HCT116 (cell line): Measurements from ENCODE around the gene BBIP1. TPM values are rescaled to one million over a fixed set of nuclear protein-coding genes. Genes with fewer than 3 reads are reported as not detected.
A peak's percentile ranks its signal among the peaks of the same experiment; 100 is the strongest.

Experiments used
- ATAC-seq: fragments of 200-7000 bp; cut with Tn5 transposase; 2 replicates; pipeline ENCODE4 v1.9.1; 2020; ENCODE audit warnings: mild to moderate bottlenecking, moderate library complexity
- BruUV-seq: library from RNA; stranded (reverse); fragments of 400-500 nt; replicated peaks from 2 replicates; lab custom pipeline; 2021; lab: Mats Ljungman, UMichigan
- CTCF ChIA-PET: fragments of 300-600 bp; sonication (Branson Sonifier 250); formaldehyde crosslinking; loops from one replicate; lab custom pipeline; 2021; ENCODE audit warnings: antibody characterized with exemption; lab: Charles Lee
- POLR2A ChIA-PET: fragments of 300-600, 350-600 bp; sonication (Branson Sonifier 250); formaldehyde crosslinking; loops from one replicate; lab custom pipeline; 2021; ENCODE audit warnings: antibody characterized with exemption; lab: Charles Lee
- RAD21 ChIA-PET, 2 experiments: fragments of 300-600 bp; sonication (Branson Sonifier 250); formaldehyde crosslinking; loops; one replicate each; lab custom pipeline; 2023; ENCODE audit warnings: low total read pairs in 2 of 2; ENCODE audit not compliant: uncharacterized antibody in 2 of 2, unreplicated experiment in 2 of 2, low non-redundant PET in 1 of 2; lab: Charles Lee
- DNase-seq: peaks from one replicate; pipeline ENCODE4 v3.0.0-alpha.2; 2010; ENCODE audit warnings: low read depth, low spot score
- H2AFZ ChIP-seq: fragments of 200-600 bp; shearing (Covaris generic), sonication (generic); 2 replicates; pipeline ENCODE4 v1.6.1; 2017; ENCODE audit warnings: low read depth, mixed run types, mixed read lengths, antibody characterized with exemption, low read length; ENCODE audit not compliant: poor library complexity, severe bottlenecking
- H3K27ac ChIP-seq: 2 replicates; pipeline ENCODE4 v1.5.1; 2012; ENCODE audit warnings: low read depth, low read length
- H3K27me3 ChIP-seq: fragments of 200-600 bp; sonication (generic); 2 replicates; pipeline ENCODE4 v1.6.1; 2016; ENCODE audit warnings: mixed run types, low read length, mixed read lengths; ENCODE audit not compliant: insufficient read depth
- H3K36me3 ChIP-seq, 2 experiments: fragments of 200-500 bp in 1 of 2; fragments of 200-600 bp in 1 of 2; sonication (Bioruptor generic) in 1 of 2; sonication (generic) in 1 of 2; 2 replicates each; pipeline versions ENCODE4 v1.5.1 to v1.6.1; 2014 to 2016; ENCODE audit warnings: low read length in 2 of 2, inconsistent platforms in 1 of 2, mixed read lengths in 1 of 2, mixed run types in 1 of 2; ENCODE audit not compliant: insufficient read depth in 2 of 2, control insufficient read depth in 1 of 2
- H3K4me1 ChIP-seq, 2 experiments: fragments of 200-600 bp in 1 of 2; sonication (generic) in 1 of 2; 2 replicates each; pipeline versions ENCODE4 v1.5.1 to v1.6.1; 2012 to 2017; ENCODE audit warnings: low read length in 2 of 2, inconsistent platforms in 1 of 2, mild to moderate bottlenecking in 1 of 2, mixed read lengths in 1 of 2, mixed run types in 1 of 2, moderate library complexity in 1 of 2; ENCODE audit not compliant: insufficient read depth in 2 of 2, control insufficient read depth in 1 of 2
- H3K4me2 ChIP-seq: fragments of 200-600 bp; sonication (generic); 2 replicates; pipeline ENCODE4 v1.6.1; 2017; ENCODE audit warnings: mixed run types, low read length, mixed read lengths
- H3K4me3 ChIP-seq, 2 experiments: fragments of 200-600 bp in 1 of 2; sonication (generic) in 1 of 2; replicated peaks in 1 of 2; 2 replicates each; pipeline ENCODE4 v1.5.1; 2011 to 2016; ENCODE audit warnings: low read length in 2 of 2, control low read depth in 1 of 2, low read depth in 1 of 2, mild to moderate bottlenecking in 1 of 2, mixed read lengths in 1 of 2, mixed run types in 1 of 2
- H3K79me2 ChIP-seq: fragments of 200-600 bp; sonication (generic); 2 replicates; pipeline ENCODE4 v1.6.1; 2017; ENCODE audit warnings: mild to moderate bottlenecking, mixed run types, low read length, moderate library complexity, mixed read lengths; ENCODE audit not compliant: insufficient read depth
- H3K9ac ChIP-seq: fragments of 200-600 bp; sonication (generic); 2 replicates; pipeline ENCODE4 v1.6.1; 2016; ENCODE audit warnings: low read length, mixed read lengths
- H3K9me2 ChIP-seq: fragments of 200-600 bp; sonication (generic), shearing (Covaris generic); 2 replicates; pipeline ENCODE4 v1.6.1; 2017; ENCODE audit warnings: mixed run types, mild to moderate bottlenecking, moderate library complexity; ENCODE audit not compliant: insufficient read depth
- H3K9me3 ChIP-seq, 2 experiments: fragments of 200-500 bp in 1 of 2; fragments of 200-600 bp in 1 of 2; sonication (Bioruptor generic) in 1 of 2; sonication (generic) in 1 of 2; 2 replicates each; pipeline ENCODE4 v1.6.1; 2014 to 2017; ENCODE audit warnings: low read length in 2 of 2, mixed read lengths in 2 of 2, inconsistent platforms in 1 of 2, low read depth in 1 of 2, mild to moderate bottlenecking in 1 of 2, mixed run types in 1 of 2, moderate library complexity in 1 of 2; ENCODE audit not compliant: control insufficient read depth in 1 of 2, insufficient read depth in 1 of 2
- H4K20me1 ChIP-seq: fragments of 200-600 bp; sonication (generic), shearing (Covaris generic); 2 replicates; pipeline ENCODE4 v1.6.1; 2017; ENCODE audit warnings: mixed run types, mild to moderate bottlenecking, moderate library complexity; ENCODE audit not compliant: insufficient read depth
- CBX3 ChIP-seq: IDR thresholded peaks from 2 replicates; pipeline ENCODE4 v1.6.1; 2012; ENCODE audit warnings: low read depth
- CEBPB ChIP-seq: IDR thresholded peaks from 2 replicates; pipeline ENCODE4 v1.6.1; 2012; ENCODE audit warnings: low read depth
- EZH2phosphoT487 ChIP-seq: fragments of 200-600 bp; IDR thresholded peaks from 2 replicates; pipeline ENCODE4 v1.6.1; 2018; ENCODE audit warnings: antibody characterized with exemption, borderline replicate concordance
- FOSL1 ChIP-seq: IDR thresholded peaks from 2 replicates; pipeline ENCODE4 v1.6.1; 2012; ENCODE audit warnings: low read depth
- RAD21 ChIP-seq: IDR thresholded peaks from 2 replicates; pipeline ENCODE4 v1.6.1; 2012; ENCODE audit warnings: low read depth, mild to moderate bottlenecking
- YY1 ChIP-seq: IDR thresholded peaks from 2 replicates; pipeline ENCODE4 v1.6.1; 2011; ENCODE audit warnings: low read length, low read depth, moderate library complexity, mild to moderate bottlenecking; ENCODE audit not compliant: insufficient replicate concordance; ENCODE audit errors: extremely low read depth
- ZBTB33 ChIP-seq: IDR thresholded peaks from 2 replicates; pipeline ENCODE4 v1.6.1; 2011; ENCODE audit warnings: mild to moderate bottlenecking, low read length, moderate library complexity; ENCODE audit not compliant: insufficient replicate concordance; ENCODE audit errors: extremely low read depth
- ZFX ChIP-seq: fragments of 450-650 bp; IDR thresholded peaks from 2 replicates; pipeline ENCODE4 v1.6.1; 2017
- intact Hi-C: fragments of 100-400 bp; cut with micrococcal nuclease; formaldehyde crosslinking; loops from 2 replicates; pipeline ENCODE4 v1.10.0; 2022
- total RNA-seq: library from RNA; stranded (reverse); gene quantifications from one replicate; pipeline ENCODE4 v1.2.1, GENCODE V29; 2021; ENCODE audit not compliant: unreplicated experiment

The BBIP1 gene
- total RNA-seq, 1 experiment from 2014 or later = 38.9 TPM

DNA sequence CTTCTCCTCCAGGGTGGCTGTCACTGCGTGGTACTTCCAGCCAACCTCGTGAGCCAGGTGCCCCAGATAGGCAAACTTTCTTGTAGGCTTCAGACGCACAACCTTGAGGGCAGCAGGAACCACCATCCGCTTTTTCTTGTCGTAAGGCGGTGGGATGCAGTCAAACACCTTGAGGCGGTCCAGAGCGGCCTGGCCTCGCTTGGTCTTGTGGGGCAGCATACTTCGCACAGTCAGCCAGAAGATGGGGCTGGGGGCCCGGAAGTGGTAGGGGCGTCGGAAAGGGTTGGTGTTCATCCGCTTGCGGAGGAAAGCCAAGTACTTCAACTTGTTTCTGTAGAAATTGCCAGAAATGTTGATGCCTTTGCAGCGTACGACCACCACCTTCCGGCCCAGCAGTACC is 17.8 kb upstream of the BBIP1 start:
- ChIA-PET CTCF (no interaction called here), POLR2A (no interaction called here), RAD21 (no interaction called here)
- intact Hi-C loops = no loop called here
- peaks cover 6 to 13% of the 10 kb centered on the region in 2 experiments for H3K4me1 ChIP-seq
- H3K9ac ChIP-seq = no peak overlapping the region
- no peak overlapping the region for H2AFZ ChIP-seq
- DNase-seq = no peak
- BruUV-seq = no TSS peak
- peaks cover 3% of the 10 kb centered on the region; the same call in 1 of the 2 replicates for H3K9me2 ChIP-seq
- no peaks in the 10 kb centered on the region for H3K36me3 ChIP-seq
- no peaks in the 10 kb centered on the region for H3K27me3 ChIP-seq
- no peaks in the 10 kb centered on the region for H3K9me3 ChIP-seq
- H3K4me3 ChIP-seq = no peak overlapping the region
- peaks cover 78% of the 10 kb centered on the region for H3K79me2 ChIP-seq
- no peak overlapping the region for H3K27ac ChIP-seq
- H3K4me2 ChIP-seq = no peak overlapping the region
- H4K20me1 ChIP-seq = peaks cover 8% of the 10 kb centered on the region; the same call in 1 of the 2 replicates
- no peak for TF ChIP-seq EZH2phosphoT487
- no peak for TF ChIP-seq CEBPB
- TF ChIP-seq YY1 = no peak
- TF ChIP-seq ZFX = no peak
- no peak for TF ChIP-seq CBX3
- TF ChIP-seq, all 23 proteins: peak for 0
- ATAC-seq = no peak

- H3K27me3 ChIP-seq = no peaks in the 10 kb centered on the region
- H3K9ac ChIP-seq = no peak overlapping the region
- H3K27ac ChIP-seq = no peak overlapping the region
- intact Hi-C loops = no loop called here
- H3K4me2 ChIP-seq = peak overlapping the region; percentile 28
- no peak for DNase-seq
- no peaks in the 10 kb centered on the region for H3K9me2 ChIP-seq
- RAD21 ChIA-PET = no interaction called here
- H3K4me1 ChIP-seq = peaks cover 6 to 13% of the 10 kb centered on the region in 2 experiments
- ATAC-seq = no peak
- no peak overlapping the region for H2AFZ ChIP-seq
- CTCF ChIA-PET = no interaction called here
- H4K20me1 ChIP-seq = peaks cover 8% of the 10 kb centered on the region
- no peaks in the 10 kb centered on the region for H3K9me3 ChIP-seq
- no peak overlapping the region for H3K4me3 ChIP-seq
- H3K36me3 ChIP-seq = no peaks in the 10 kb centered on the region
- TF ChIP-seq FOSL1 (peak; percentile 63; the same call in 1 of the 2 replicates), CBX3 (no peak), ZBTB33 (no peak), EZH2phosphoT487 (no peak), RAD21 (no peak)
- POLR2A ChIA-PET = no interaction called here
- BruUV-seq = no TSS peak
- H3K79me2 ChIP-seq = peaks cover 91% of the 10 kb centered on the region
These were observed 13.7 kb upstream of the BBIP1 start for GRCh38 chr10:110932505-110933180.
